GM18499 (cell line): Measurements from ENCODE around the gene C1orf21.

Experiments
- ATAC-seq: cut with Tn5 transposase; IDR thresholded peaks from one replicate; pipeline ENCODE4 v1.9.1; 2021; ENCODE audit warnings: moderate number of reproducible peaks; ENCODE audit not compliant: insufficient read depth, unreplicated experiment

C1orf21 gene

GRCh38 chr1:184442260-184442659 lies 55.4 kb downstream of the C1orf21 start:
- ATAC-seq: no peak

DNA sequence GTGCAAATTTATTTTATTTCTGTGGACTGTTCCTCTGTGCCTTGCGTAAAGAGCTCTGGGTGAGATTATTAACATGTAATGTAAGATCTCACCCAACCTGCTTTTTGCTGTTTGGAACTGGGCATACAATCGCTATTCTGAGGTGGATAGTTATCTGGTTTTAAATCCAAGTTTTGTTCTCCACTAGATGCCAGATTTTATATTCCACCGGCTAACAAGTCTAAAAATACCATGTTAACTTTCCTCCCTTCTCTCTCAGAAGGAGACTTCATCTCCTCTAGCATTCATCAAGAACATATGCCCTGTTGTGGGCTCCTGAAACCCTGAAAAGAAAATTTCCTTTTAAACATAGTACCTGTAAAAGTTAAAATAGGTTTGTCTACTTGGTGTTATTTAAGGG lies 56.4 kb downstream of the C1orf21 start:
- no peak for ATAC-seq

DNA sequence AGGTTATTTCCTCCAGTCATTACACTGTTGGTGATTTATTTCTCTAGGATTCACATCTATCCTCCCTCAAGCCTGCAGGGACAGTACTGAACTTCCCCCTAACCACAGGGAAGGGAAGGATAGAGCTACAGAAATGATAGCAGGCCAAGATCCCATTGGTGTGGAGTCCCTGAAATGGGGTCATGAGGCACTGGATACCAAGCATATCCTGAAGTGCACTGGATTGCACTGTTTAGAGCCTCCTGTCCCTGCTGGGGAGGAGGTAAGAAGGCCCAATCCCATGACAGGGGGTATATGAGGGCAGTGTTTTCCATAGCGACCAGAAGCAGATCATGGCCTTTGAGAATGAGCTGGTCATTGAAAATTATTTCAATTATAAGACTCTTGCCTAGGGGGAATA lies 56.8 kb downstream of the C1orf21 start:
- no peak for ATAC-seq

DNA sequence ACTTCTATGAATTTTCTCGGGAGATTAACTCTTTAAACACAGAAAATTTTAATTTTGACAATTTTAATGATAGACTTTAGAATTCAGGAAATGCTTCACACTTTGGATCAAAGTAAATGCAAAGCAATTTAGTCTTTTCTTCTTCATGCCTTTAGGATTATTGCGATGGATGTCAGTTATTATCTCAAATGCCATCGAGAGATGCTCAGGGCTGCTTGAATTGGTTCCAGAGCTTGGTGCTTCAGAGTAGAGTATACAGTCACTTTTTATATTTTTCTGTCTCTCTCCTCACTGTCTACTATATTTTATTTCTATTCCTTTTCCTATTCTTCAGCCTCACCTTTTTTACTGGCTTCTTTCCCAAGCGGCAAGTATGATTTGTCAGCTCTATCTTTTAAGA lies 59.2 kb downstream of the C1orf21 start:
- ATAC-seq: no peak

DNA sequence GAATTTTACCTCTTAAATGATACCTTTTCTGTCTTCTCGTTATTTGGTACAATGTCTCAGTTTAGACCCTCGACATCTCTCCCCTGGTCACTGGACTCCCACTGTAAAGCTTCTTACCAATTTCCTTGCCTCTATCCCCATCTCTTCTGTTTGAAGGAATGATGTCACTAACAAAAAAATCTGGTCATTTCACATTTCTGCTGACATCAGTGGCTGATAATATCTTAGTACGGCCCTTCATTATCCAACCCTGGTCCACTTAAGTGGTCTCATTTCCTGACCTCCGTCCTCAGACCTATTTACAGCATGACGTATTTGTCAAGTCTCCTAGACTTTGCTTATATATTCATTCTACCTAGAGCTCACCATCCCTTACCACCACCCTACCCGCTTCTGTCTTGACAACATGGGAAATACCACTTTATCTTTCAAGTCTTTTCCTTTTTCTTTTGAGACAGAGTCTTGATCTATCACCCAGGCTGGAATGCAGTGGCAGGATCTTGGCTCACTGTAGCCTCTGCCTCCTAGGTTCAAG lies 60.9 kb downstream of the C1orf21 start:
- ATAC-seq: no peak

DNA sequence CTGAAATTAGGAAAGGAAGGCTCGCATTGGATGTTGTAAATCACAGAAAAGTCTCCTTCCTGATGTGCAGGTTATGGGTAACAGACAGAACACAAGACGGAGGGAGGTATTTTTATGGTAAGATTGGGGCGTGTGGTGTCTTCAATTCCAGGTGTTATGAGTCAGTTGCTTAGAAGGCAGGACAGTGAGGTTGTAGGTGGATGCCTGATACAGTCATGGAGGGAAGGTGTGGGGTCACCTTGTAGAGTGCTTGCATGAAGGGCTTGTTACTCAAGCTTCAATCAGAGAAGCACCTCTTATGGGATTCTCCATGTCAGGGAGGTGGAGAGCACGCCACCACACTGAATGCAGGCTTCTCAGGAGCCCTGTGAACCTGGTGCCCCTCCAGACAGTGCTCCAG lies 63.1 kb downstream of the C1orf21 start:
- ATAC-seq: no peak

DNA sequence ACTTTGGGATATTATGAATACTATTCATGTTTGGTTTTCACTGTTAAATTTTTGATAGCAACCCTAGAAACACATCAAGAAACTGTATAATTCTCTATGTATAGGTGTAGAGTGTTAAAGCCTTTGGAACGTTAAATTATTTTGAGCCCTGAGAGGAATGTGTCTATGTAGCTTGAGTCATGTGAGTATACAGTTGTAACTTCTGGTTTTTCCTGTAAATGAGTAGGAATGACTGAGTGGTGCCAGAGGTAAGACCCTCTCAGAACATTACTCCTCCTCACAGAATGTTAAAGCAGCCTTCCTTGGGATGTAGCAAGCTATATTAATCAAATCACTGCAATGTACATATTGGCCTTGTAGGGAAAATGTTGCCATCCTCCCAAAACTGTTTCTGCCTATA lies 69.0 kb downstream of the C1orf21 start:
- ATAC-seq: no peak

GRCh38 chr1:184456189-184456588 lies 69.4 kb downstream of the C1orf21 start:
- no peak for ATAC-seq

- no peak for ATAC-seq
Measured at GRCh38 chr1:184457500-184457899, 70.7 kb downstream of the C1orf21 start.

GRCh38 chr1:184461321-184461720 lies 74.5 kb downstream of the C1orf21 start:
- ATAC-seq: no peak

- no peak for ATAC-seq
Measured at GRCh38 chr1:184462155-184462554, 75.3 kb downstream of the C1orf21 start.

DNA sequence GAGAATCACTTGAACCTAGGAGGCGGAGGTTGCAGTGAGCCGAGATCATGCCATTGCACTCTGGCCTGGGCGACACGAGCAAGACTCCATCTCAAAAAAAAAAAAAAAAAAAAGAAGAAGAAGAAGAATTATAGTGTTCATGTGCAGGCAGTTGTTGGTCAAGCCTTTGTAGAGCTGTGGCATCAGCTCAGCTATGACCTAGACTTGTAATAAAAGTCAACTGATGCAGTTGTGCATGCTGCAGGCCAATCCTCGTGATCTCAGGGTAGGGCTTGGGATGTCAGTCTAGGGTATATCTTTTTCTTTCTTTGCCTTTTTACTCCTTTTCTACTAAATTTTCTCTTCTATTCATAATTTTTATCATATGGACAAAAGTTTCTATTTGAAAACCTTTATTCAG lies 76.2 kb downstream of the C1orf21 start:
- no peak for ATAC-seq

GRCh38 chr1:184463680-184464079 lies 76.9 kb downstream of the C1orf21 start:
- ATAC-seq: no peak

DNA sequence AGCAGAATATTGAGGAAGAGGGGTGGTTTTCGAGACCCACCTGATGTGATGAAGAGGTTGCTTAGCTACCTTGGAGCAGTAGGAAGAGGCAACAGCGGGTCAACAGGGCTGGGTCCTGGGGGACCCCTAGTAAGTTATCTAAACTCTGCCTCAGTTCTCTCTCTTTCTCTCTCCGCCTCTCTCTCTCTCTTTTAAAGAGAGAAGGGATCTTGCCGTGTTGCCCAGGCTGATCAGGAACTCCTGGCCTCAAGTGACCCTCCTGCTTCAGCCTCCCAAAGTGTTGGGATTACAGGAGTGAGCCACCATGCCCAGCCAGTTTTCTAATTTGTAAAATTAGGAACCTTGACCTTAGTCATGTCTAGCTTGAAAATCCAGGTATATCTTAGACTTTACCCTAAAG lies 77.9 kb downstream of the C1orf21 start:
- ATAC-seq: no peak

DNA sequence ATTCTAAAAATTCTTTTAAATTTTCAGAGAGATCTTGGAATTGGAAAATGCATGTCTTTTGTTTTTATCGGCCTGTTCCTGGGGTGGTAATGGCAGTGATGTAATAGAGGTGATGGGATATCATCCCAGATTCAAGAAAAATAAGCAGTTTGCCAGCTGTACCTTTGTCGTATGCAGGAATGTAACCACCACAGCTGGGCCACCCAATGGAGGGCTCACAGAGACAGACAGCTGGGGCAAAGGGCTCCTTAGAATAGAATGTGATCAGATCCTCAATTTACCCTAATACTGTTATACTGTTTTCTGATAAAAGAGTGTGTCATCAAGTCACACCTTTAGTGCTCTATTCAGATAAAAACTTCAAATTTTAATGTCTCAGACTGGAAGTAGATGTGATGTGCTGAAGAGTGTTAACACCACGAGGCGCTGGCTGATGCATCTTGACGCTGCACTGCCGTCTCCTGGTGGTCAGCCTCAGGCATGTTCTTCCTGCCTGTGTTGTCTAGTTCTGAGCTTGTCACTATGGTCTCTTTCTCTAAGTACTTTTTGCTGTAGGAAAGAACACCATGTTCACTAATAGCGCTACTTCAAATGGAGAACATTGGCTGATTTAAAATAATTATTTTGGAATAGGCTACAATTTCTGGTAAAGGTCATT lies 78.8 kb downstream of the C1orf21 start:
- ATAC-seq: no peak

DNA sequence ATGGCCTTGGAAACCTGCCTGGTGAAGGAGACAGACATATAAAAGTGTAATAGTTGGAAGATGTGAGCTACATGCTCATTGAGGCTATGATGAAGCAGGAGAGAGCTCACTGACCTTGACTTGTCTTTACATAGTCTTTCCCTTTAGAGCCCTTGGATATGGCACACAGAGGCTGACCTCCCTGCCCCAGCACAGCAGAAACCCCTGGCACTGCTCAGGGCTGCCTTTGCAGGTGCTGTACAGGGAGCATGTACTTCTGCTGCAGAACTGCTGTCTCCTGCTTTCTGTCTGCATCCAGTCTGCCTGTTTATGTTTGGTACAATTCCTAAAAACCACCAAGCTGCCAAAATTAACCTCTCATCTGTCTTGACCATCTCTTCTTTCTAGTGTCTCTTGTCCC lies 80.5 kb downstream of the C1orf21 start:
- no peak for ATAC-seq

GRCh38 chr1:184469396-184469795 lies 82.6 kb downstream of the C1orf21 start:
- no peak for ATAC-seq

DNA sequence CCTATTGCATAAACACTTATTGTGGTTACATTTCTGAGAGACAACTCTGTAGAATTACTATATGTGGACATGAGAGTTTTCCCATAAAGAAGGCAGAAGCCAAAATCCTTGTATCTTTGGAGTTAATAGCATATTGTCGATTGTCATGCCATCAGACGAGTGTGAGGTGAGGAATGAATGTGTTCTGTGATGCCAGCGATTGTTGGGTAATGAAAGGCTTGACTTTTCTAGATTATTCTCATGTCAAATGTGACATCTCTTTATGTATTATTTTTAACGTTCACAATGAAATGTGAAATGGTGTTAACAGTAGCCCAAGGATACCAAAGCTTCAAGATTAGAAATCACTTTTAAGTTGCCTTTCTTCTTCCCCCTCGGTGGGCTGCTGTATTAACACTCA lies 84.9 kb downstream of the C1orf21 start:
- ATAC-seq: no peak

DNA sequence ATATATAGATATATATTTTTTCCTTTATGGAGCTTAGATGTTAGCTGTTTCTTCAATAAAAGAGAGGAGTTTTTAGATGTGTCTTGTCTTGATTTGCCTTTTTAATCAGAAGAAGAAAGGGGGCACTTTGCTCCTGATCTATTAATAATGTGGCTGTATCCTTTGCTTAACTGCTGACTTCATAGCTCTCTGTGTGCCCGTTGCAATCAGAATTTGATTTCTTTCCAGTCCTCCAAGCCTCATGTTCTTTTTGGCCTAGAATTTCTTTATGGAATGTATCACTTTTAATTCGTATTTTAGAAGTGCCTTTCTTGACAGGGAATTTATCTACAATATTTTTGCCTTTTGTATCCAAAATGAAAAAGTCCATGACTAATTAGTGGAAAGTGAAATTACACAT lies 85.3 kb downstream of the C1orf21 start:
- ATAC-seq: no peak

- ATAC-seq: no peak
Measured at GRCh38 chr1:184473176-184473966, 86.5 kb downstream of the C1orf21 start.

DNA sequence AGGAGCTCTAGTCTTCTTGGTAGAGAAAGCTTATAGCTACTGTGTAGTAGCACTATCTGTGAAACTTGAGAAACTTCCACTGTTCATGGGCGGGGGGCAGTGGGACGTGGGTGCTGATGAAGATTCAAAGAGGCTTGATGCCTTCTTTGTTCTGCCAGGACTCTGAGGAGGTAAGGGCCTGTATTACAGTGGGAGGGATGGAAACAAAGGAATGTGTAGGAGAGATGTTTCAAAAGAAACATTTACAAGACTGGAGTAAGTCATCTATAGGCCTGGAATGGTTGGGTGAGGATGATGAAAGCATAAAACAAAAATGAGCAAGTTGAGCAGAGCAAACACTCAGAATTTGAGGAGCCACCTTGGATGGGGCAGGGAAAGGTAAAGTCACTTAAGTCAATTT lies 89.4 kb downstream of the C1orf21 start:
- no peak for ATAC-seq
